Suprapubic skin (tissue), 4 donors: ENCODE measurements around the gene ITGA2B.

ENCODE experiments used
- POLR2A ChIP-seq, 2 donors: fragments of 450-650 bp; IDR thresholded peaks; one replicate each; pipeline ENCODE4 v1.6.1; 2017; ENCODE audit warnings: antibody characterized with exemption in 2 of 2, mild to moderate bottlenecking in 2 of 2, moderate library complexity in 2 of 2
- POLR2AphosphoS5 ChIP-seq, 3 donors: sonication (generic); formaldehyde crosslinking; IDR thresholded peaks; one replicate each; pipeline ENCODE4 v1.6.1; 2017; ENCODE audit warnings: antibody characterized with exemption in 3 of 3
- TF ChIP-seq, protein P1 (sequence below), 2 donors: fragments of 200-600 bp in 1 of 2; fragments of 450-650 bp in 1 of 2; sonication (generic) in 1 of 2; IDR thresholded peaks; one replicate each; pipeline ENCODE4 v1.5.1; 2016 to 2019; ENCODE audit warnings: antibody characterized with exemption in 2 of 2, mild to moderate bottlenecking in 1 of 2, moderate library complexity in 1 of 2

DNA sequence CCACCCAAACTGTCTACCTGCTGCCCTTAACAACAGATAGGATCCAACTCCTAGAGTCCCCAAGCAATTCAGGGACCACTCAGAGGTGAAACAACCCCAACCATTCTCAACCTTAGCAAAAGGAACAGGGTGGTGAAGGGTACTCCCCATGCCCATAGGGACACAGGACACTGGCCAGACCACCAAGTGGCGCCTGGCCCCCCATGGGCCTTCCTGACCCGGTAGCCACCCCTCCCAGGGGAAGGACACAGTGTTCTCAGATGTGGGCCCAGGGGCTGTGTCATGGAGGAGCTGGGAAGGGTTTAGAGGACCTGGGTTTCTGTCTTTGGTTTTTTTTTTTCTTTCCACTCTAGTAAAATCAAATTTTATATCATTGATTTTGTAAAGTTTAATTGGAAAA is 55.1 kb downstream of the ITGA2B start:
- TF ChIP-seq, protein P1, sequence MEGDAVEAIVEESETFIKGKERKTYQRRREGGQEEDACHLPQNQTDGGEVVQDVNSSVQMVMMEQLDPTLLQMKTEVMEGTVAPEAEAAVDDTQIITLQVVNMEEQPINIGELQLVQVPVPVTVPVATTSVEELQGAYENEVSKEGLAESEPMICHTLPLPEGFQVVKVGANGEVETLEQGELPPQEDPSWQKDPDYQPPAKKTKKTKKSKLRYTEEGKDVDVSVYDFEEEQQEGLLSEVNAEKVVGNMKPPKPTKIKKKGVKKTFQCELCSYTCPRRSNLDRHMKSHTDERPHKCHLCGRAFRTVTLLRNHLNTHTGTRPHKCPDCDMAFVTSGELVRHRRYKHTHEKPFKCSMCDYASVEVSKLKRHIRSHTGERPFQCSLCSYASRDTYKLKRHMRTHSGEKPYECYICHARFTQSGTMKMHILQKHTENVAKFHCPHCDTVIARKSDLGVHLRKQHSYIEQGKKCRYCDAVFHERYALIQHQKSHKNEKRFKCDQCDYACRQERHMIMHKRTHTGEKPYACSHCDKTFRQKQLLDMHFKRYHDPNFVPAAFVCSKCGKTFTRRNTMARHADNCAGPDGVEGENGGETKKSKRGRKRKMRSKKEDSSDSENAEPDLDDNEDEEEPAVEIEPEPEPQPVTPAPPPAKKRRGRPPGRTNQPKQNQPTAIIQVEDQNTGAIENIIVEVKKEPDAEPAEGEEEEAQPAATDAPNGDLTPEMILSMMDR (IDR thresholded peaks at IDR 0.05), result no peak
- TF ChIP-seq POLR2AphosphoS5 (IDR thresholded peaks at IDR 0.05) (no peak), POLR2A (IDR thresholded peaks at IDR 0.05) (no peak)
